GM21786 (cell line): ENCODE results near the gene ARMCX2.
"Not testable (repeated sequence)": the region's sequence is repeated elsewhere in the genome, so short reads cannot be mapped to it uniquely, and the experiment has no call there.

Experiments
- ATAC-seq: cut with Tn5 transposase; IDR thresholded peaks from one replicate; pipeline ENCODE4 v1.9.1; 2021; ENCODE audit not compliant: unreplicated experiment

ARMCX2 gene

DNA sequence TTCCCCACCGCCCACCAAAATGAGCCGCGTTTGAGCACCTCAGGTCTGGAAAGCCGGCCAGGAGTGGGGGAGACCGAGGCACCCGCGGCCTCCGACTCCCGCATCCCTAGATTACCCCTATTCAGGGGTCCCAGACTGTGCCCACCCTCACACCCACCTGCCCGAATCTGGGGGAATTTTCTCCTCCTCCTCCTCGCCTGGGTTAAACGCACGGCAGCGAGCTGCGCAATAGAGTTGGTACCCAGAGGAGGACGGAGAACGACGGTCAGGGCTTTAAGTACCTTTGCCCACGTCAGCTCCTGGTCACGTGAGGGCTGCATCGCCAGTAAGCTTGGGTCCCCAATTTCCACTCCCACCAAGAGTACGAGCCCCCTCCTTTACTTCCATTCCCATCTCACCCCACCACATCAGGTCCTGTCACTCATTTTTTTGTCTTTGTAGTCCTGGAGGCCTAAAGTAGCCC lies at the start of gene ARMCX2:
TSS of gene ARMCX2 (minus strand) at position 250 of the 463 bp plus-strand sequence. CDS start 2,262 bp downstream, outside the sequence.
- peak; percentile 58 for ATAC-seq

DNA sequence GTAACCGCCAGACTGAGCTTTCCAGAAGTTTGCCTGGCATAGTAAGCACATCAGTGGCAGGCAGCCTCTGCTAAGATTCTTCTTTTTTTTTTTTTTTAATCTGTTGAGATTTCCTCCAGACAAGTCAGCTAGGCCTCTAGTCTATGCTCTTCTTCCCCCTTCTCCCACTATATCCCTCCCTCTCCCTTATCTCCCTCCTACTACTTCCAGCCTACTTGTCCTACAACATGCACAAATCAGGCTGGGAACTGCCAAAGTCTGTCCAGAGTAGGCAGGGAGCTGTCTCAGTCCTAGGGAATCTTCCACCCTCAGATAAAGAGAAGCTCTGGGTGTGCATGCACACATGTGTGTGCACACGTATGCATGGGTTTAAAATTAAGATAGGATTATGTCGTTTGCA lies 49.7 kb upstream of the ARMCX2 start:
- ATAC-seq = no peak

DNA sequence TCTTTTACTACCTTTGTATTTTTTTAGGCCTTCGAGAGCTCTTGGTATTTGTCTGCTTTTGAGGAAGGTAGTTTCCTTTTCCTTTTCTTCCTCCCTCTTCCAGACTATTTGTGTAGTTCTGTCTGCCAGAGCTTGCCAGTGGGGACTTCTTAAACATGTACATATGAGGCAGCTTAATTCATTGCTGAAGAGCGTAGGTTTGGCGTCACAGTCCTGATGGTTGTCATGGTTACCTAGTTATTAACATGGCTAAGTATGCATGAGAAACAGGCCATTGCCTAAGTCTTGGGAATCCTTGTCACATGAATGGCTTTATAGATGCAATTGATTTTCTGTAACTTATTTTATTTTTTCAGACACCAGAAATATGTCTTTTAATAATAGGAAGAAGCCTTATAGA lies 48.5 kb upstream of the ARMCX2 start:
- ATAC-seq = no peak

DNA sequence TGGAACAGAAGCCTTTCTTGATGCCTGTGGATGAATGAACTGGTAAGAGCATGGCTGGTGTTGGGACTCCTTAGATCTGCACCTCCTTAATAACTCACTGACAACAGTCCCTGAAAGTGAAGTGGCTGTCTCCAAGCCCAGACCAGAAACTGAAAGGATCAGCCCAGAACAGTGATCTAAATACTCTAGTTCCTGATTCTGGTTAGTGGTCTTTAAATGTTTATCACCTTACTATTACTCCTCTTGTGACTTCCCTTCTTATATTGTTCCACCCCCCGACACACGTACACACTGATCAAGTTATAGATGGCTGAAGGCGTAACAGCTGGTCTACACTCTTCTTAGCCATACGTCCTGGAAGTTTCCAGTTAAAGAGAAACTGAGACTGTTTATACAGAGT lies 33.8 kb upstream of the ARMCX2 start:
- ATAC-seq = peak; percentile 87

DNA sequence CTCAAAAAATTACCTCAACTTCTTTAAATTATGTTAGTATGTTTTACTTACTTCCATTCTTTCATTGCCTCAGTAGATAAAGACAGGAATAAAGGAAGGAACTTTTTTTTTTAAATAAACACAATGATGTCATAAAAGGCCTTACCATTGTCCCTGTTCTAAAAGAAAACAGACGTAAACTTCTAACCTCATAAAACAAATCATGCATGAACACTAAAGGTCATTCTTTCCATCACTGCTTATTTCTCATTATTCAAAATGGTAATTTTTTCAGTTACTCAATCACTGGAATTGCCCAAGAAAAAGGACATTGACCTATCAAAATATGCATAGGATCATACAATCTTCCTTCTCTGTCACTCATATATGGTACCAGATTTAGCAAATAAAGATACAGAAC lies 32.2 kb upstream of the ARMCX2 start:
- no peak for ATAC-seq

DNA sequence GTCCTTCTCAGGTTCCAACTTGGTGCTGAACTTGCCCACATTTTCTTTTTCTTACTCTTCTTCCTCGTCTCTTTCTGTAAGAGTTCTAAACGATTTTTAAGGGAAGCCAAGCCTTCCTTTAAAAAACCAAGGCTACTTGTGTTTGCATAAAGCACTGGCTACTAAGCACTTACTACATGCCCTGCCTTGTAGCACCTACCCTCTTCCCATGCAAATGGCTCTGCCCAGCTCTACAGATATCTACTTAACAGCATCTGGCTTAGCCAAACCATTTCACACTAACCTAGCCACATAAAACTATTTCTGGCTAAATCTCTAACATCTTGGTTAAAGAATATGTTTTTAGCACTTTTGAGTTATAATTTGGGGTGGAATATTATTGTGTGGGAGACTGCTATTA lies 26.9 kb upstream of the ARMCX2 start:
- ATAC-seq = no peak

DNA sequence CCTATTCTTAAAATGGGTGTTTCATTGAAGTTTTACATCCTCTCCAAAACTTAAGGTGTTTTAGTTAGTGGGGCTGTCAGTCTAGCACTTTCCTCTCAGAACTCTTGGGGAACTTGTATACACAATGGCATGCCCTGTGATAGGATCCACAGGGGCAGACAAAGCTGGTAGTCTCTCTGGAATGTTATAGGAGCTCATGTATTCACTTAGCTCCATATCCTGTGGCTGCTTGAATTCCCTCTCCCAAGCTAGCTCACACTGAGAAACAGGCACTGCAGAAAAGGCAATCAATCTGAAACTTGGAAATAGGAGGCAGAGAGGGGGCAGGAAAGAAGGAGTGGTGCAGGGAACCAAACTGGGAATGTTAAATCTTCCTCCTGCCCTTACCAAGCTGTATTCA lies 26.3 kb upstream of the ARMCX2 start:
- no peak for ATAC-seq

DNA sequence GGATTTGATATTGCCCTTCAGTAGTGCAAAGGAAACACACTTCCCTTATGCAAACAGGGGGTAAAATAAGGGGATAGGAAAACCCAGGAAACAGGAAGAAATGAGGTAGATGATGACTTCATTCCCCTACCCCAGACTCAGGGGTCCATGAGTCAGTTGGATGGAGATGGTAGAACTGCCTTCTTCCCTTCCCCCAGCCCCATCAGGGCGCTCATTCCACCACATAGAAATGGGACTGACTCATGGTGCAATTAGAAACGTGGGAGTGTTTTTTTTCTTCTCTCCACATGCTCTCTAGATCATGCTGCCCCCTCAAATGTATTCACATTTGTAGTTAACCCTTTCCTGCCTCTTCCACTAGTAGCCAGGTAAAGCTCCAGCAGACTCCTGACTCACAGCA lies 23.1 kb upstream of the ARMCX2 start:
- no peak for ATAC-seq

DNA sequence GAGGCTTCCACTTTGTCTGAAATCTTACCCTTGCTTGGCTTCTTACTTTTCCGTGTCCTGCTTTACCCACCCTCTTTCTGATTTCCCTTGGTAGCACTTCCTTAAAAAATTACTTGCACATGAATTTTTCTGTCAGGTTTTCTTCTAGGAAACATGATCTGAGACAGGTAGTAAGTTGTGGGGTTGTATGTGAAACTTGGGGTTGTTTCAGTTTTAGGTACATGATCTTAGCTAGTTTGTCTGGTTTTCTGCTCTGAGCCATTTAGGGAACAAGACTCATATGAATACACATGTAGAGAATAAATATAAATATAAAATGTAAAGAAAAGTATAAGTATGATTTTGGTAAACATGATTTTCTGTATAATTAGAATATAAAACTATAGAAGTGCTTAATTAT lies 17.4 kb upstream of the ARMCX2 start:
- ATAC-seq = peak; percentile 74

DNA sequence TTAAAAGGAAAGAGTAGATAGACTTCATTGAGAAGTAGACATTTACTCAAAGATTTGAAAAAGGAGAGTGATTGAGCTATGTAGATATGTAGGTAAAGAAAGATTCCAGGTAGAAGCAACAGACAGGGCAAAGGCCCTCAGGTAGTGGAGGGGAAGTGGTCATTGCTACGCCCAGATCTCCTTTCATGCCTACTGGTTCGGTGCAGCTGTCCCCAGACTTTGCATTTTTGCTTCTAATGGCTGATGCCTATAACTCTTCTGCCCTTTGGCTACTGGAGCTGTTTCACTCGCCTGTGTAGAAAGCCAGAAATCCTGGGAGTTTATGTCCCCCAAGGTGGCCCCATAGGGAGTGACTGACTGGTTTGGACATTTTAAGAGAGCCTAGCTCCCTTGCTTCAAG lies 16.9 kb upstream of the ARMCX2 start:
- ATAC-seq = peak; percentile 43

DNA sequence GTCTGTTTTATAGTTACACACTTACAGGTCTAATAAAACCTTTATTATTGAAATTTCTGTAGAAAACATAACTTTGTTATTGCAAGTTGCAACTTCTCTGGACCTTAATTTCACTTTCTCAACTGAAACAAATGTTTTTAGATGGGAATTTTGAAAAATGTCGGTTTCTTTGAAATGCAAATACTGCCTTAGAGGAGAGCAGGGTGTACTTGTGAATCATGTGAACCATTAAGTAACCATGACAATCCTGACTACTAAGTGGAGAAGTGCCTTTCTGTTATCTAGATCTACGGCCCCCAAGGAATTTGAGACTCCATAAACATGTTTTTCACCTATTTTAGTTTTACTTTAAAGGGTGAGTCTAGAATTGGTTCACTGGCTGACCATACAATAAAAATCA lies 8.5 kb upstream of the ARMCX2 start:
- ATAC-seq = no peak

DNA sequence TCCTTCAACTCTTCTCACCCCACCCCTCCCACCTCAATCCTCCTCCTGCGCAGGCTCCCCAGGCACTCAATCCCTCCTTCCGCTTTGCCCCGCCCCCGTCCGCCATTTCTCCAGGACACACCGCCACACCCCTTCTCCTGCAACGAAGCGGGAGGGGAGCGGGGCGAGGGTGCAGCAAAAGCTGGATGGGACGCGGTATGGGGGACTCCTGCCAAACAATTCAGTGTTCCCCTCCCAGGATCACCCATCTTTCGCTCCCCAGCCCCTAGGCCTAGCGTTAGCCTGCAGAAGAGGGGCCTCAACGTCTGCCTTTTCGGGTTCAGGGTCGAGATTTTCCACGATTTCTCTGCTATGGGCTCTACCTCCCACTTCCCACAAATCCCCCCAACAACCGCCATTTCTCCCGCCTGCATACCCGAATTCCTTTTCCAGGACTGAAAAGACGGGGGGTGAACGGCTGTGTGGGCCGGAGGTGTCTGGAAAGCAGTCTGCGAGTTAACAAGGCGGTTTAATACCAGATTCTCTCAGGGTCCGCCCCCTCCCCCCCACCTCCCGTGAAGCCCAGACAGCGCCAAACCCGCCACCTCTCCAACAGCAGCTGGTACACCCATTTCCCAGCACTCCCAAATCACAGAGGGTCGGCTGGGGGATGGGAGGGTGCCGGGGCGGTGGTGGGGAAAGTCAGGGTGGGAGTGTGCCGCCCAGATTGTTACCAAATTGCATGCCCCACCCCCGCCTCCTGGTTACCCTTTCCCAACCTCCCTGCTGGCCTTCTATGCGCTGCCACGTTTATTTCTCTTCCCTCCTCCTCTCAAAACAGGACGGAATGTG lies 774 bp downstream of the ARMCX2 start:
- peak; percentile 64 for ATAC-seq

DNA sequence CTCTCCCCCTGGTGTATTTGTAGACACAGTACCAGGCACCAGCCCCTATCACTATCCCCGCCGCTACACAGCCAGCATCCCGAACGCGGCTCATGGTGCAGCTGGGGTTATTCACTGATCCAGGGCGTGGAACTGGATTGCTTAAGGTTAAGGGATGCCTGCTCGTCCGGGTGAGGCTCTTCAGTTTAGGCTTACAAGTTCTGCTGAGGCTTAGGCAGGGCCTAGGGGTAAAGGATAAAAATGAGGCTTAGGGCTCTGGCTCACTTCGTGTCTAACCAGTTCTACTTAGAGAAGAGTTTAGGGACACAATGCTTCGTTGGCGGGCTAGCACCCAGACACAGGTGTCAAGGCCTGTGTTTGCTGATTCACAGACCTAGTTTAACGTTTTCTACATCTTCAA lies 2.2 kb downstream of the ARMCX2 start:
- no peak for ATAC-seq

DNA sequence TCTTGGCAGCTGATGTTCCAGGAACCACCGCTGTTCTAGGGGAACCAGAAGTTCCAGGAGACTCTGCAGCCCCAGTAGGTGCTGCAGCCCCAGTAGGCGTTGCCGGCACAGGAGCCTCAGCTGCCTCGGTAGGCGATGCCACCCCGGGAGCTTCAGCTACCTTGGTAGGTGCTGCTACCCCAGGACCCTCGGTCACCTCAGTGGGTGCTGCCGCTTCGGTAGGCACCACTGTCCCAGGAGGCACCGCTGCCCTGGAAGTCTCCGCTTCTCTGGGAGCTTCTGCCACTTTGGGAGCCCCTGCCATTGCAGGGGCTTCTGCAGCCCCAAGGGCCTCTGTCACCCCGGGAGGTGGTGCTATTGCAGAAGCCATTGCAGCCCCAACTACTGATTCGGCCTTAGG lies 2.8 kb downstream of the ARMCX2 start:
- no peak for ATAC-seq

DNA sequence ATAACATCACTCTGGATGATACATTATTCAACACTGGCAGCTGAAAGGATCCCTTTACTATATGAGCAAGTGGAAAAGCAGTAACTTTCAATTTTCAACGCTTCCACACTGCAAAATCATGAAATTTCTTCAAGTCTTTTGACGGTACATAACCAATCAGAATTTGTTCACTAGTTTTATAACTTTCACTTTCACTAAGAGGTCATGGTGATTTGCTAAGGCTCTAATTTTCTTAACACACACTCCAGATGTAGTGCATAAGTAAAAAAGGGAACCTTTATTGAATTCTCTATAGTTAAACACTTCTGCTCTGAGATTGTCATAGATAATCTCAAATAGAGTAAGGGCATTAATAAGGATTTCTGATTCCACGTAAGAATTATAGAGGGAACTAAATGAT lies 4.1 kb downstream of the ARMCX2 start:
- no peak for ATAC-seq

DNA sequence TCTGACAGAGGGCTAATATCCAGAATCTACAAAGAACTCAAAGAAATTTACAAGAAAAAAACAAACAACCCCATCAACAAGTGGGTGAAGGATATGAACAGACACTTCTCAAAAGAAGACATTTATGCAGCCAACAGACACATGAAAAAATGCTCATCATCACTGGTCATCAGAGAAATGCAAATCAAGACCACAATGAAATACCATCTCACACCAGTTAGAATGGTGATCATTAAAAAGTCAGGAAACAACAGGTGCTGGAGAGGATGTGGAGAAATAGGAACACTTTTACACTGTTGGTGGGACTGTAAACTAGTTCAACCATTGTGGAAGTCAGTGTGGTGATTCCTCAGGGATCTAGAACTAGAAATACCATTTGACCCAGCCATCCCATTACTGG lies 11.9 kb downstream of the ARMCX2 start:
- not testable (repeated sequence) for ATAC-seq

DNA sequence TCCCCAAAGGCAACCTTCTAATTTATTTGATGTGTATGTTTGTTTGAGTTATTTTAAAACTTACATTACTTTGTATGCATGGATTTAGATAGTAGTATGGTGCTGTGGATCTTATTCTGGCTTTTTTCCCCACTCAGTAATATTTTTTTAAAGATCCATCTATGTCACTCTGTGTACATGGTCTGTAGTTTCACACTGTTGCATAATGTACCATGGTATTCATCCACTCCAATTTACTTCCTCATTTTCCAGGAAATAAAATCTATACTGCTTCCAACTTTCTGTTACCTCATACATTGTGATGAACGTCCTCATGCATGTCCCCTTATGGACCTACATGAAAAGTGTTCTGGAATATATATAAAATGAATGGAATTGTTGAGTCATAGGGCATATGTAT lies 17.6 kb downstream of the ARMCX2 start:
- ATAC-seq = no peak

DNA sequence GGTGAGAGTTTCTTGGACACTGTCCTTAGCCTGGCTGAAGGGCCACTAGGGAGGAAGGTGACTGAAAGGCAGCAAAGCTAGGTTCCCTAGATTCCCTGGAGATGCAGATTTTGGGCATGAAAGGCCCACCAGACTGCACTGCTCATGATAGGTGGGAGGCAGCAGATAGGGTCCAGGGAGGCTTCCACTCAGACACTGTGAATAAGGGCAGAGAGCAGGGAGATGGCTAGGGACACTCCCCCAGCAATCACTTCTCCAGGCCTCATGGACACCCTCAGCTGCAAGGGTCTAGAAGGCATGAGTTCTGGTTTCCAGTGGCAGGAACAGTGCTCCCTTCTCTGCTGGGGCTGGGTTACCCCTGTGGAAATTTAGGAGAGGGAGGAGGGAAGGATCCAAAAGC lies 20.1 kb downstream of the ARMCX2 start:
- ATAC-seq = no peak

DNA sequence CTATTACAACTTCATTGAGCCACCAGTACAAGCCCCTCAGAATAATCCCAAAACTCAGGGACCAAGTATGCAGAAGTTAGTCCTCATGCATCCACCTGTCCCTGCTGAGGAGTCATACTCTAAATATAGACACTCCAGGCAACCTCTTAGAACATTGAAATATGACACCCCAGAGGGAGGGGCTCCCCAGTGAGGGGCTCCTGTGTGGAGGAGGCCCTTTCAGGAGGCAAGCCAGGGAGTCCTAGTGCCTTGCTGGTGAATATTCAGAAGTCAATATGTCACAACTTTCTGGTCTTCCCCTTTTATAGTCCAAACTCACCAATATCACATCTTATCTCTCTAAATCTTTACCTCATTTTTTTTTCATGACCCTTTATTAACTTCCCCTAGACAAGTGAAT lies 40.3 kb downstream of the ARMCX2 start:
- peak; percentile 26 for ATAC-seq

DNA sequence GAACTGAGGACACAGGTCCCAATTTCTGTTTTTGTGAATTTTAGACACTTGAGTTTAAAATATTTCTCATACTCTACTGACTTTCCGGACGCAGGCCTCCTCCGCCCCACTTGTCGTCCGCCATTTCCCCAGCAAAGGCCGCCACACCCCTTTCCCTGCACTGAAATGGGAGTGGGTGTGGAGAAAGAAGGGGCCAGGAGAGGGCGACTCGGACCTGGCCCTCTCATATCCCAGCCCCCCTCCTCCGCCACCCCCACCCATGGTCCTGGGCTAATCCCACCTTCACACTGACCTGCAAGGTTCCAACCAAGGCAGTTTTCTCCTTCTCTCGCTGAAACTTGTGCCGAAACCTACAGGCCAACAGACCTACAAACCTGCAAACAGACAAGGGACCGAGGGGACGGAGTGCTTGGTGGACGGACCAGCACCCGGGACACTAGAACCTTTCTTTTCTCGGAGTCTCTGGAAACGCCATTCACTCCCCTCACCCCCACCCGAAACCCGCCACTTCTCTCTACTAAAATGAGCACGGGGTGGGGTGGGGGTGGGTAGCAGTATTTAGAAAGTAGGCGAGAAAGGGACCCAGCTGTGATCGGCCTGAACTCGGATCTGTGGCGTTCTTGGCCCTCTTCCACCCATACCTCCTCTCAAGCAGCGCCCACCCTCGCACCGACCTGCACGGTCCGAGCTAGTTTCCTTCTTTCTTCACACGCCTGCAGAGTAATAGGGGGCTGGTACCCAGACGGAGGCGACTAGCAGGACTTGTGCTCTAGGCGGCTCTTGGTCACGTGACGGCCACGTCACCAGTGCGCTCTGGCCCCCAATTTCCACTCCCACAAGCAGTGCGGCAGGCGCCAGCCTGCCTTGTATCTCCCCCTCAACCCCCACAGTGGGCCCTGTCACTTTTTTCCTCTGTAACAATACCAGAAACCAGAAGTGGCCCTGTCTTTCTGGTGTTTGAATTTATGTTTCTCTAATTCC lies 42.1 kb downstream of the ARMCX2 start, which contains the start of gene ARMCX6:
TSS of gene ARMCX6 (minus strand) at position 790 of the 981 bp plus-strand sequence. CDS start 1,380 bp downstream, outside the sequence.
- peak; percentile 86 for ATAC-seq

DNA sequence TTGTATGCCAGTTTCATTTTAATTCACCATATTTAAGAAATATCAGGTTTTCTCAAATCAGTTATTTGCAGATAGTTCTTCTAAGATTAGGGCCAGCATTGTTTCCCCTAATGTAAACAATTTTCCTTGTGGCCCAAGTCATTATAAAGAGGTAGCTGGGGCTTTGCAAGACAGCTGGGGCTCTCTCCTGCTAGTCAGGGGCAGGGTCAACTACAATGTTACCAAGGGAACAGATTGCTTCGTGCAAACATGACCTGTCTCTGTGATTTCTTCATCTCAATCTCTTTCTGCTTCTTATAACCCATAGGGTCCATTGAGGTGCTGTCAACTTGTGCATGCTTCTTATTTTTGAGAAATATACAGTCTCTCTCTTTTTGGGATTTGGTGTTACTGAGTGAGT lies 53.9 kb downstream of the ARMCX2 start:
- no peak for ATAC-seq
